ENCODE data around the gene CLSTN2. TPM values are rescaled to one million over a fixed set of nuclear protein-coding genes. Genes with fewer than 3 reads are reported as not detected.

The CLSTN2 gene
- 4.8 and 5.6 TPM in 2 replicates for total RNA-seq

DNA sequence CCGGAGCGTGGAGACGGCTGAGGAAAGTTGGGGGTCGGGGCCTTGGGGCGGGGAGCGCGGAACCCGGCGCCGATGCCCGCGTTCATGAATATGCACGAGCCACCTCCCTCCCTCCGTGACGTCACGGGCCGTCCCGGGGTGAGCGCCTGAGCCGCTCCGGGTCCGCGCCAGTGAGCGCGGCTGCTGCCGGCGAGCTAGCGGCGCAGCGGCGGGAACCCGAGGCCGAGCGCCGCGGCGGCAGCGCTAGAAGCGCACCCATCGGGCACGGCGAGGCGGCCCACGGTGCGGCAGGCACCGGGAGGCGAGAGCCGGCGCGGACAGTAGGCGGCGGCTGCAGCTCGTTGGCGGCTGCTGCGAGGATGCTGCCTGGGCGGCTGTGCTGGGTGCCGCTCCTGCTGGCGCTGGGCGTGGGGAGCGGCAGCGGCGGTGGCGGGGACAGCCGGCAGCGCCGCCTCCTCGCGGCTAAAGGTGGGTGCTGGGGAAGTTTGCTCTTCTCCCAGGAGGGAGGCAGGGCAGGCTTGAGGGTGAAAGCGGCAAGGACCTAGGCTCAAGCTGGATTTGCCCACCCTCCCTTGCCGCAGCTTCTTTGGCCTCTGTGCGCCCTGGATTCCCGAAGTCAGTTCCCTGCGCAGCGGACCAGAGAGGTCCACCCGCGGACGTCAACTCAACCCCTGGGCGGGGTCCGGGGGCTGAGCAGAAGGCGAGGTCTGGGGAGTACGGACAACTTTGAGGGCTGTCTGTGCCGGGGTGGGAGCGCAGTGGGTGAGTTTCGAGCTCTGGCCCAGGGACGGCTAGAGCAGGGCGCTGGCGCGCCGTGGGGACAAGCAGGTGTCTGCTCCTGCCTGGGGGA lies at the start of gene CLSTN2:
CLSTN2 (plus strand) TSS at position 170 of the 850 bp plus-strand sequence.

Data from cardiac ventricle fibroblast (primary cell).